Ovary (tissue), 9 donors: ENCODE results near the gene UBL5. TPM values are rescaled to one million over a fixed set of nuclear protein-coding genes. Genes with fewer than 3 reads are reported as not detected.

Source experiments
- DNase-seq, 5 donors: peaks; one replicate each; pipeline ENCODE4 v3.0.0-alpha.2; 2019 to 2020
- H3K27ac ChIP-seq, 2 donors: fragments of 200-600 bp; one replicate each; pipeline versions ENCODE4 v1.5.1 to v1.8.0; 2019 to 2022
- H3K27me3 ChIP-seq: fragments of 200-600 bp; one replicate; pipeline ENCODE4 v1.8.0; 2022
- H3K36me3 ChIP-seq: fragments of 200-600 bp; sonication (generic); one replicate; pipeline ENCODE4 v1.5.1; 2019
- H3K4me1 ChIP-seq: one replicate; pipeline ENCODE4 v1.8.1; 2013; ENCODE audit warnings: mild to moderate bottlenecking, moderate library complexity; ENCODE audit not compliant: insufficient read depth
- H3K4me3 ChIP-seq: fragments of 200-600 bp; sonication (generic); one replicate; pipeline ENCODE4 v1.5.1; 2017
- H3K9me3 ChIP-seq, 2 donors: fragments of 200-600 bp in 1 of 2; sonication (generic) in 1 of 2; one replicate each; pipeline versions ENCODE4 v1.5.1 to v1.8.1; 2013 to 2019; ENCODE audit warnings: mild to moderate bottlenecking in 1 of 2, moderate library complexity in 1 of 2
- EP300 ChIP-seq: sonication (generic); formaldehyde crosslinking; IDR thresholded peaks from one replicate; pipeline ENCODE4 v1.6.1; 2017; ENCODE audit warnings: antibody characterized with exemption
- POLR2A ChIP-seq: fragments of 450-650 bp; IDR thresholded peaks from one replicate; pipeline ENCODE4 v1.6.1; 2017; ENCODE audit warnings: antibody characterized with exemption, mild to moderate bottlenecking, moderate library complexity
- WGBS, 3 donors: extraction: QIAGEN DNeasy Blood & Tissue Kit in 1 of 3; methylation state at CpG; one replicate each; pipeline versions ENCODE4 v1.1.5 to v1.1.7; 2013 to 2017; 5-methylcytosine and 5-hydroxymethylcytosine counted together
- intact Hi-C, 4 donors: fragments of 100-400 bp; cut with DNase I; formaldehyde crosslinking; loops; one replicate each; pipeline versions ENCODE4 v1.11.0 to v1.15.1; 2022 to 2023
- polyA plus RNA-seq, 2 donors: library from polyadenylated mRNA; stranded (reverse); fragments of 200-250 nt in 1 of 2; fragments of 350-450 nt in 1 of 2; fragmentation: Illumina TruSeq in 1 of 2; extraction: RNeasy Lipid Tissue Mini Kit (QIAGEN cat#74804) in 1 of 2; gene quantifications; one replicate each; pipeline ENCODE4 v1.2.3, GENCODE V29; 2013 to 2014
- small RNA-seq: library from RNA; depleted of rRNA; stranded (forward); fragments of <200 nt; gene quantifications from one replicate; pipeline ENCODE3, GENCODE V24; 2016
- total RNA-seq, 7 donors: library from RNA; depleted of rRNA in 2 of 7; stranded (reverse); fragments of >200 nt in 2 of 7; fragmentation: NEBNext Ultra II Directional in 3 of 7; extraction: Animal tissue kit (Norgen Biotek cat#: 25700) in 3 of 7; gene quantifications; one replicate each; pipeline versions ENCODE4 v1.1.0 to v1.2.4, GENCODE V29; 2016 to 2023
- TF ChIP-seq, protein P1 (sequence below), 3 donors: fragments of 450-650 bp in 2 of 3; fragments of 200-600 bp in 1 of 3; IDR thresholded peaks; one replicate each; pipeline versions ENCODE4 v1.5.1 to v1.8.0; 2016 to 2022; ENCODE audit warnings: antibody characterized with exemption in 3 of 3, mild to moderate bottlenecking in 1 of 3
- donor health status: DM: no; HTN: no; CAD: no; lungs with moderate emphysema.
- donor health status: DM: no; HTN: no; CAD: no.
- donor health status: Bipolar disorder and iron deficiency.
- donor health status: DM: yes; HTN: yes; CAD: no.
- donor health status: DM: no; HTN: no; CAD: no.
- donor health status: DM: yes; HTN: yes; CAD: no.

Gene UBL5
- total and polyA plus RNA-seq, 9 donors = 217 to 492 (median 265) TPM

DNA sequence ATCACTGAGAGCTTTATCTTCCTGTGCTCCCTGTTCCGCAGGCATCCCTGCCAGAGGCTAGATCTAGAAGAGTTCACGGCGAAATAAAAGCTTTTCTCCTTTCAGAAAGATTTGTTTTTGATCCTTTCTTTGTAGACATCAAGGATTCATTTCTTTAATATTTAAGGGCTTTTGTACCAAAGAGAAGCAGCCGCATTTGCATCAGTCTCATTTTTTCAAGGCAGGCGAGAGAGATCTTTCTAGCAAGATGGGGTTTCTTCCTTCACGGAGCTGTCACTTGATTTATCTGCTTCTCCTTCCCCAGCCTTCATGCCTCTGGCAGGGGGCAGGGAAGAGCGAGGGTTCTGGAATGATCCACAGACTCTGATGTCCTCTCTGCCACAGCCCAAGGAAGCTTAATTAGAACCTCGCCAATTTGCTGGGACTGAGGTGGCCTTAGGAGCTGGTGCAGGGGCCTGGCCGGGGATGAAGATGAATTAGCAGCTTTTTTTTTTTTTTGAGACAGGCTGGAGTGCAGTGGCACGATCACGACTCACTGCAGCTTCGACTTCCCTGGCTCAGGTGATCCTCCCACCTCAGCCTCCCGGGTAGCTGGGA, 47.4 kb downstream of the UBL5 start:
- DNase-seq = no peak
- H3K4me1 ChIP-seq = no peaks in the 10 kb centered on the region
- H3K9me3 ChIP-seq = peaks cover 0 to 3% of the 10 kb centered on the region in 2 donors
- H3K27ac ChIP-seq = no peak overlapping the region
- WGBS, 3 donors = 61 to 69% (median 68%) methylated on average over 13 of the region's 13 CpGs
- no peaks in the 10 kb centered on the region for H3K36me3 ChIP-seq
- no peaks in the 10 kb centered on the region for H3K27me3 ChIP-seq
- H3K4me3 ChIP-seq = no peak overlapping the region
- TF ChIP-seq POLR2A = no peak
- TF ChIP-seq EP300 = no peak
- TF ChIP-seq, protein P1, sequence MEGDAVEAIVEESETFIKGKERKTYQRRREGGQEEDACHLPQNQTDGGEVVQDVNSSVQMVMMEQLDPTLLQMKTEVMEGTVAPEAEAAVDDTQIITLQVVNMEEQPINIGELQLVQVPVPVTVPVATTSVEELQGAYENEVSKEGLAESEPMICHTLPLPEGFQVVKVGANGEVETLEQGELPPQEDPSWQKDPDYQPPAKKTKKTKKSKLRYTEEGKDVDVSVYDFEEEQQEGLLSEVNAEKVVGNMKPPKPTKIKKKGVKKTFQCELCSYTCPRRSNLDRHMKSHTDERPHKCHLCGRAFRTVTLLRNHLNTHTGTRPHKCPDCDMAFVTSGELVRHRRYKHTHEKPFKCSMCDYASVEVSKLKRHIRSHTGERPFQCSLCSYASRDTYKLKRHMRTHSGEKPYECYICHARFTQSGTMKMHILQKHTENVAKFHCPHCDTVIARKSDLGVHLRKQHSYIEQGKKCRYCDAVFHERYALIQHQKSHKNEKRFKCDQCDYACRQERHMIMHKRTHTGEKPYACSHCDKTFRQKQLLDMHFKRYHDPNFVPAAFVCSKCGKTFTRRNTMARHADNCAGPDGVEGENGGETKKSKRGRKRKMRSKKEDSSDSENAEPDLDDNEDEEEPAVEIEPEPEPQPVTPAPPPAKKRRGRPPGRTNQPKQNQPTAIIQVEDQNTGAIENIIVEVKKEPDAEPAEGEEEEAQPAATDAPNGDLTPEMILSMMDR (IDR thresholded peaks at IDR 0.05) = no peak
- intact Hi-C loops = no loop called here

DNA sequence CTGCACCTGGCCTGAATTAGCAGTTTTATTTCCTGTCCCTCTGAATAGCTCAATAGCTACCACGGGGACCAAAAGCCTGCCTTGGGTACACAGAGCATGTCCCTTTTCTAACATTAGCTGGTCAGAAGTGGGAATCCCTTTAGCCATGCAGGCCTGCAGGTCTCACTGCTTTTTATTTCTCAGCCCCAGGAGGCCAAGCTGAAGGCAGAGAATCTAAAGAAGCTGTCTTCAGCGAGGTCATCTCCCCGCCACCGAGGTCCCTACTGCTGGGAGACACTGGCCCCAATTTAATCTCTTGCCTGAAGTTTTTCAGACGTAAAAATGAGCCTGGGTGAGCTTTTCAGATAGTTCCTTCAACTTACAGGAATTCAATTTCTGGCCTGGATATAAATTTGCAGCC, 48.1 kb downstream of the UBL5 start:
- H3K4me1 ChIP-seq = no peaks in the 10 kb centered on the region
- TF ChIP-seq POLR2A = no peak
- intact Hi-C loops = no loop called here
- no peak overlapping the region for H3K27ac ChIP-seq
- H3K9me3 ChIP-seq = peaks cover 0 to 3% of the 10 kb centered on the region in 2 donors
- H3K4me3 ChIP-seq = no peak overlapping the region
- 70 to 80% (median 75%) methylated on average over 5 of the region's 5 CpGs for WGBS, 3 donors
- DNase-seq = no peak
- H3K27me3 ChIP-seq = no peaks in the 10 kb centered on the region
- H3K36me3 ChIP-seq = no peaks in the 10 kb centered on the region

DNA sequence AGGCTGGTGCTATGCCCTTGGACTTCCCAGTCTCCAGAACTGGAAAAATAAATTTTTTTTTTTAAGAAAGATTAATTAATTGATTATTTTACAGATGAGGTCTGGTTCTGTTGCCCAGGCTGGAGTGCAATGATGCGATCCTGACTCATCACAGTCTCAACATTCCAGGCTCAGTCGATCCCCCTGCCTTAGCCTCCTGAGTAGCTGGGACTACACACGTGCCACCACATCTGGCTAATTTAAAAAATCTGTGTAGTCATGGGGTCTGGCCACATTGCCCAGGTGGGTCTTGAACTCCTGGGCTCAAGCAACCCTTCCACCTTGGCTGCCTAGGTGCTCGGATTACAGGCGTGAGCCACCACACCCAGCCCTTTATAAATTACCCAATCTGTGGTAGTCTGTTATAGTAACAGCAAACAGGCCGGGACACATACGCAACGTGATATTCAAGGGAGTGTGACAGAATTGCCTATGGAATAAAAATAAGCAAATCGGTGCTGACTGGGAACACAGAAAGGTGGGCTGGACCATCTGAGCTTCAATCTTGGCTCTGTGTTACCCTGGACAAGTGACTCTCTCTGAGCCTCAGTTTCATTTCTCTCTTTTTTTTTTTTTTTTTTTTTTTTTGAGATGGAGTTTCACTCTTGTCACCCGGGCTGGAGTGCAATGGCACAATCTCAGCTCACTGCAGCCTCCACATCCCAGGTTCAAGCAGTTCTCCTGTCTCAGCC, 50.2 kb downstream of the UBL5 start:
- TF ChIP-seq POLR2A (no peak), EP300 (no peak)
- TF ChIP-seq, protein P1 (IDR thresholded peaks at IDR 0.05) = no peak
- WGBS, 3 donors = 89 to 90% (median 89%) methylated on average over 10 of the region's 10 CpGs
- peaks cover 0 to 3% of the 10 kb centered on the region in 2 donors for H3K9me3 ChIP-seq
- no peak overlapping the region for H3K27ac ChIP-seq
- H3K36me3 ChIP-seq = no peaks in the 10 kb centered on the region
- H3K4me3 ChIP-seq = no peak overlapping the region
- DNase-seq = no peak
- no peaks in the 10 kb centered on the region for H3K4me1 ChIP-seq
- intact Hi-C loops = no loop called here
- H3K27me3 ChIP-seq = no peaks in the 10 kb centered on the region

- no peaks in the 10 kb centered on the region for H3K27me3 ChIP-seq
- H3K9me3 ChIP-seq = peaks cover 0 to 3% of the 10 kb centered on the region in 2 donors
- 75 to 78% (median 77%) methylated on average over 11 of the region's 11 CpGs for WGBS, 3 donors
- no peak for DNase-seq
- intact Hi-C loops = no loop called here
- H3K36me3 ChIP-seq = no peaks in the 10 kb centered on the region
- H3K27ac ChIP-seq = no peak overlapping the region
- H3K4me1 ChIP-seq = no peaks in the 10 kb centered on the region
- TF ChIP-seq EP300 = no peak
- no peak for TF ChIP-seq POLR2A
- TF ChIP-seq, protein P1 (IDR thresholded peaks at IDR 0.05) = no peak
- H3K4me3 ChIP-seq = no peak overlapping the region
These were observed 50.9 kb downstream of the UBL5 start for GRCh38 chr19:9878511-9879196.

Small RNA genes within 50 kb of the gene (small RNA-seq; reads per million reads assigned to genes)
- gene RF00156 = not detected

Other genes starting within 250 kb of the UBL5 start
- 10 to 100 TPM; 19.6 to 49.0 (median 33.2) TPM for gene ZNF121, start 243.4 kb upstream of the UBL5 start, total RNA-seq
- gene ZNF121, start 243.4 kb upstream of the UBL5 start, polyA plus RNA-seq = 1 to 10 TPM; 4.2 to 5.8 TPM
- 10 to 100 TPM; 30.9 to 48.3 (median 39.5) TPM for gene ZNF561, start 206.7 kb upstream of the UBL5 start, total RNA-seq
- 10 to 100 TPM; 27.1 to 38.5 TPM for gene ZNF561, start 206.7 kb upstream of the UBL5 start, polyA plus RNA-seq
- 10 to 100 TPM; 26.0 to 54.6 (median 36.2) TPM for gene ZNF562, start 152.8 kb upstream of the UBL5 start, total RNA-seq
- gene ZNF562, start 152.8 kb upstream of the UBL5 start, polyA plus RNA-seq = 10 to 100 TPM in 1 of 2 donors, 1 to 10 TPM in 1; 8.1 to 12.2 TPM
- gene ZNF846, start 59.2 kb upstream of the UBL5 start, total RNA-seq = 10 to 100 TPM; 12.6 to 31.0 (median 21.0) TPM
- gene ZNF846, start 59.2 kb upstream of the UBL5 start, polyA plus RNA-seq = 10 to 100 TPM; 10.6 to 20.3 TPM
- 10 to 100 TPM; 22.3 to 34.4 (median 27.7) TPM for gene FBXL12, start 8.8 kb upstream of the UBL5 start, total RNA-seq
- gene FBXL12, start 8.8 kb upstream of the UBL5 start, polyA plus RNA-seq = 10 to 100 TPM; 18.3 to 24.0 TPM
- 10 to 100 TPM; 49.2 to 70.9 (median 61.0) TPM for gene PIN1, start 7.4 kb downstream of the UBL5 start, total RNA-seq
- 10 to 100 TPM in 1 of 2 donors, 1 to 10 TPM in 1; 6.3 to 94.2 TPM for gene PIN1, start 7.4 kb downstream of the UBL5 start, polyA plus RNA-seq
- 10 to 100 TPM in 5 of 7 donors, 1 to 10 TPM in 2; 3.9 to 19.3 (median 13.2) TPM for gene OLFM2, start 108.6 kb downstream of the UBL5 start, total RNA-seq
- 1 to 10 TPM; 4.0 to 7.1 TPM for gene OLFM2, start 108.6 kb downstream of the UBL5 start, polyA plus RNA-seq
- gene COL5A3, start 182.6 kb downstream of the UBL5 start, total RNA-seq = 1 to 10 TPM; 1.7 to 9.0 (median 4.4) TPM
- gene COL5A3, start 182.6 kb downstream of the UBL5 start, polyA plus RNA-seq = 1 to 10 TPM; 1.5 to 6.7 TPM
- not detected for gene RDH8, start 185.6 kb downstream of the UBL5 start, total RNA-seq
- gene RDH8, start 185.6 kb downstream of the UBL5 start, polyA plus RNA-seq = not detected